GM06990 (cell line): ENCODE measurements around the gene NPFFR2.

Experiments
- DNase-seq: peaks from one replicate; pipeline ENCODE4 v3.0.0-alpha.2; 2011; ENCODE audit not compliant: insufficient read length; ENCODE audit errors: extremely low read depth
- H3K27me3 ChIP-seq: replicated peaks from 2 replicates; pipeline ENCODE4 v1.6.0; 2011; ENCODE audit warnings: low read length; ENCODE audit not compliant: control insufficient read depth, insufficient read depth
- H3K36me3 ChIP-seq: 2 replicates; pipeline ENCODE4 v1.5.1; 2011; ENCODE audit warnings: low read length; ENCODE audit not compliant: control insufficient read depth, insufficient read depth
- H3K4me3 ChIP-seq: replicated peaks from 2 replicates; pipeline ENCODE4 v1.5.1; 2011; ENCODE audit warnings: low read depth, mild to moderate bottlenecking, control low read depth, low read length
- CTCF ChIP-seq: IDR thresholded peaks from 2 replicates; pipeline ENCODE4 v1.5.1; 2011; ENCODE audit warnings: low read length, control low read depth, mild to moderate bottlenecking, inconsistent platforms; ENCODE audit not compliant: insufficient read depth, poor library complexity, severe bottlenecking

Gene NPFFR2

GRCh38 chr4:72031868-72032608, at the start of gene NPFFR2:
Gene NPFFR2, plus strand, starts transcription at chr4:72032000. Its CDS starts 96,592 bp downstream, at chr4:72128592.
- H3K36me3 ChIP-seq: no peaks in the 10 kb centered on the region
- H3K4me3 ChIP-seq: no peak within 1 kb of the TSS
- peak; percentile 3 for DNase-seq
- H3K27me3 ChIP-seq: no peaks in the 10 kb centered on the region
- TF ChIP-seq CTCF: no peak

- TF ChIP-seq CTCF: no peak
- no peaks in the 10 kb centered on the region for H3K27me3 ChIP-seq
- no peak overlapping the region for H3K4me3 ChIP-seq
- DNase-seq: no peak
- H3K36me3 ChIP-seq: no peaks in the 10 kb centered on the region
Observed at GRCh38 chr4:71992571-71993312, 39.1 kb upstream of the NPFFR2 start.

- TF ChIP-seq CTCF: no peak
- H3K4me3 ChIP-seq: no peak overlapping the region
- no peaks in the 10 kb centered on the region for H3K27me3 ChIP-seq
- no peaks in the 10 kb centered on the region for H3K36me3 ChIP-seq
- DNase-seq: no peak
Observed at GRCh38 chr4:71994559-71994958, 37.2 kb upstream of the NPFFR2 start.

GRCh38 chr4:71995297-71995696, 36.5 kb upstream of the NPFFR2 start:
- Histone ChIP-seq H3K4me3 (no peak overlapping the region), H3K27me3 (no peaks in the 10 kb centered on the region), H3K36me3 (no peaks in the 10 kb centered on the region)
- no peak for DNase-seq
- TF ChIP-seq CTCF: no peak

GRCh38 chr4:72006586-72006985, 25.2 kb upstream of the NPFFR2 start:
- no peaks in the 10 kb centered on the region for H3K36me3 ChIP-seq
- H3K27me3 ChIP-seq: no peaks in the 10 kb centered on the region
- TF ChIP-seq CTCF: no peak
- H3K4me3 ChIP-seq: no peak overlapping the region
- no peak for DNase-seq
